GM12878 (cell line): ENCODE results near the gene UBE2C.

Experiments used
- PAX5 ChIP-seq: IDR thresholded peaks from 2 replicates; pipeline ENCODE4 v1.6.1; 2011; ENCODE audit warnings: low read depth, low read length, borderline replicate concordance
- RFX5 ChIP-seq: IDR thresholded peaks from 2 replicates; pipeline ENCODE4 v1.6.1; 2011; ENCODE audit warnings: low read depth, low read length, improper control_type of control experiment

DNA sequence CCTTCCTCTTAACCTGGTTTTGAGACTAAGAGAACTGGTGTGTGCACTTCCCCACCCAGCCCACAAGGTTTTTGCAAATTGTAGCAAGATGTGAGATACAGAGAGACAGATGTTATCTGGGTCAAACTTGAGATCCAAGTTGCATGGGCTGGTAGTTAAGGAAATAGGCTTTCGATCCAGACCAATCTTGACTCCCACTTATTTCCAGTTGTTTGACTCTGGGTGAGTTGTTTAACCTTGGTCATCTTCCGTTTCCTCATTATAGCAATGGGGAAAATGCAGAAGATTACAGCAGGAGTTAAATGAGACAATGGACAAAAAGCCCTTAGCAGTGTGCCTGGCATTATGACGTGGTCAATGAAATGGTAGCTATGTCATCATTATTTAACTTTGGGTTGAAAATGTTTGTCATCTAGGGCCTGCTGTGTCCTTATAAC is 22.9 kb downstream of the UBE2C start:
- TF ChIP-seq RFX5: no peak
- no peak for TF ChIP-seq PAX5
